HG03378 (cell line): ENCODE results near the gene GCDH.
"Not testable (repeated sequence)": the region's sequence is repeated elsewhere in the genome, so short reads cannot be mapped to it uniquely, and the experiment has no call there.

Experiments used
- ATAC-seq: cut with Tn5 transposase; IDR thresholded peaks from one replicate; pipeline ENCODE4 v1.9.1; 2021; ENCODE audit warnings: mild to moderate bottlenecking, moderate library complexity; ENCODE audit not compliant: unreplicated experiment

The GCDH gene

DNA sequence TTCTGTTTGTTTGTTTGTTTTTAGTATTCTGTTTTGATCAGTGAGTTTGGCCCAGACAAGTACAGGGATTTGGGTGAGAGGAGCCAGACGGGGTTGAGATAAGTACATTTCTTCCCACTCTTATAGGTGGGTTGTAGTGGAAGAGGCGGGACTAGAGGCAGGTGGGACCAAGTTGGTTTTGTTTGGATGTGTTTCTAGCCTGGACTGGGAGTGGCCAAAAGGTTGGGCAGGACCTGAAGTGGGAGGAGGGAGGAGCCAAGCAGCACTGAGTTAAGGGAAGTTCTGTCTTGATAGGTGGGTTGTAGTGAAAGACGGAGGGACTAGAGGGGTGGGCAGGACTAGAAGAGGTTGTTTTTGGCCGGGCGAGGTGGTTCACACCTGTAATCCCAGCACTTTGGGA is 18.7 kb upstream of the GCDH start:
- no peak for ATAC-seq

DNA sequence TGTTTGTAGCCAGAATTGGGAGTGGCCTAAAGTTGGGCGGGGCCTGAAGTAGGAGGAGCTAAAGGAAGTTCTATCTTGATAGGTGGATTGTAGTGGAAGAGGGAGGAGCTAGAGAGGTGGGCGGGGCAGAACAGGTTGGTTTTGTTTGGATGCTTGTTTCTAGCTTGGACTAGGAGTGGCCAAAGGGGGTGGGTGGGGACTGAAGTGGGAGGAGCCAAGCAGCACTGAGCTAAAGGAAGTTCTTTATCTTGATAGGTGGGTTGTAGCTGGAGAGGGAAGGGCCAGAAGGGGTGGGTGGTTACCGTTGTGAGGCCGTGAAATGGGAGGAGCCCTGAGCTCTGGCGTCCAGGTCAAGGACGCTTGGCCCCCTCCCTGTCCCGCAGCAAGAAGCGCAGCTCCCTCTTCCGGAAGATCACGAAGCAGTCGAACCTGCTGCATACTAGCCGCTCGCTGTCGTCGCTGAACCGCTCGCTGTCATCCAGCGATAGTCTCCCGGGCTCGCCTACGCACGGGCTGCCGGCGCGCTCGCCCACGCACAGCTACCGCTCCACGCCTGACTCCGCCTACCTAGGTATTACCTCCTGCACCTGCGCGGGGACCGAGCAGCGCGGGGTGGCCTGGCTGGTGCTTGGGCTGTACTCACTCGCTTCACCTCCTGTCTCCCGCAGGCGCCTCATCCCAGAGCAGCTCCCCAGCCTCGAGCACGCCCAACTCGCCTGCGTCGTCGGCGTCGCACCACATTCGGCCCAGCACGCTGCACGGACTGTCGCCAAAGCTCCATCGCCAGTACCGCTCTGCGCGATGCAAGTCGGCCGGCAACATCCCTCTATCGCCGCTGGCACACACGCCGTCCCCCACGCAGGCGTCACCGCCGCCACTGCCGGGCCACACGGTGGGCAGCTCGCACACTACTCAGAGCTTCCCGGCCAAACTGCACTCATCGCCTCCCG is 17.7 kb upstream of the GCDH start:
- no peak for ATAC-seq

DNA sequence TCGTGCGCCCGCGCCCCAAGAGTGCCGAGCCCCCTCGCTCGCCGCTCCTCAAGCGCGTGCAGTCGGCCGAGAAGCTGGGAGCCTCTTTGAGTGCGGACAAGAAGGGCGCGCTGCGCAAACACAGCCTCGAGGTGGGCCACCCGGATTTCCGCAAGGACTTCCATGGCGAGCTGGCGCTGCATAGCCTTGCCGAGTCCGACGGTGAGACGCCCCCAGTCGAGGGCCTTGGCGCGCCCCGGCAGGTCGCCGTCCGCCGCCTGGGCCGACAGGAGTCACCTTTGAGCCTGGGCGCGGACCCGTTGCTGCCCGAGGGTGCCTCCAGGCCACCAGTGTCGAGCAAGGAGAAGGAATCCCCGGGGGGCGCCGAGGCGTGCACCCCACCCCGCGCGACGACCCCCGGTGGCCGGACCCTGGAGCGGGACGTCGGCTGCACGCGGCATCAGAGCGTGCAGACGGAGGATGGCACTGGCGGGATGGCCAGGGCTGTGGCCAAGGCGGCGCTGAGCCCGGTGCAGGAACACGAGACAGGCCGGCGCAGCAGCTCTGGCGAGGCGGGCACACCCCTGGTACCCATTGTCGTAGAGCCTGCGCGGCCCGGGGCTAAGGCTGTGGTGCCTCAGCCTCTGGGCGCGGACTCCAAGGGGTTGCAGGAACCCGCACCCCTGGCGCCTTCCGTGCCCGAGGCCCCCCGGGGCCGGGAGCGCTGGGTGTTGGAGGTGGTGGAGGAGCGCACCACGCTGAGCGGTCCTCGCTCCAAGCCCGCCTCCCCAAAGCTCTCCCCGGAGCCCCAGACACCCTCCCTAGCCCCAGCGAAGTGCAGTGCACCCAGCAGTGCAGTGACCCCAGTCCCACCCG is 16.8 kb upstream of the GCDH start:
- no peak for ATAC-seq

DNA sequence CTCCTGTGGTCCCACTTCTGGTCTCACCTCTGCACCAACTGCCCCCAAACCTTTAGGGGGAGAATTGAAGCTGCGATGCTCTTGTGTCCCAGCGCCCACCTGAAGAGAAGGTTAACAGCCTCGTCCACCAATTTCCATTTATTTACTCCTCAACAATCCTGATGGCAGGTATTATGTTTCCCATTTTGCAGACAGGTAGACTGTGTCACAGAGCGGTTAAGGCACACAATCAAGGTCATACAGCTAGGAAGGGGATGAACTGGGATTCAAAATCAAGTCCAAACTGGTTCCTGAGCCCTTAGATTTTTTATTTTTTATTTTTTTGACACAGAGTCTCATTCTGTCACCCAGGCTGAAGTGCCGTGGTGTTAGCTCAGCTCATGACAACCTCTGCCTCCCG is 15.9 kb upstream of the GCDH start:
- no peak for ATAC-seq

DNA sequence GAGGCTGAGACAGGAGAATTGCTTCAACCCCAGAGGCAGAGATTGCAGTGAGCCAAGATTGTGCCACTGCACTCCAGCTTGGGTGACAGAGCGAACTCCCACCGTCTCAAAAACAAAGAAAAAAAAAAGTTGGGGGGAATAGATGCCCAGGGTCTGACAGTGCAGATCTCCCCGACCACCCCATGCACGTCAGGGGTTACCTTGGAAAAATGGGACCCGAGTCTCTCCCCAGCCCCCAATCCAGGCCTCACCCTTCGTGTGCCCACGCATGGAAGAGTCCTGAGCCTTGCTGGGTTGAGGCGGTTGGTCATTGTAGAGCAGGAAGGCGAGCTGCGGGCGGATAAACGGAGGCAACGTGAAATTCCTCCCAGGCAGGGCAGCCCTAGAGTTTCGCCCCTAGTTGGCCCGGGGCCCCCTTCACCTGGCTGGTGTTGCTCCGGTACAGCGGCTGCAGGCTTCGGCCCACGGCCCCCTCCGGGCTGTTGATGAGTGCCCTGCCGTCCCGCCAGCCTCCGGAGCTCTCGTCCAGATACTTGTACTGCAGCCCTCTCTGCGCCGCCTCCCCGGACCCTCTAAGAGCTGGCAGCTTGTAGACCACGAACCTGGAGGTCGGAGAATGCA is 10.3 kb upstream of the GCDH start:
- peak; percentile 5 for ATAC-seq

DNA sequence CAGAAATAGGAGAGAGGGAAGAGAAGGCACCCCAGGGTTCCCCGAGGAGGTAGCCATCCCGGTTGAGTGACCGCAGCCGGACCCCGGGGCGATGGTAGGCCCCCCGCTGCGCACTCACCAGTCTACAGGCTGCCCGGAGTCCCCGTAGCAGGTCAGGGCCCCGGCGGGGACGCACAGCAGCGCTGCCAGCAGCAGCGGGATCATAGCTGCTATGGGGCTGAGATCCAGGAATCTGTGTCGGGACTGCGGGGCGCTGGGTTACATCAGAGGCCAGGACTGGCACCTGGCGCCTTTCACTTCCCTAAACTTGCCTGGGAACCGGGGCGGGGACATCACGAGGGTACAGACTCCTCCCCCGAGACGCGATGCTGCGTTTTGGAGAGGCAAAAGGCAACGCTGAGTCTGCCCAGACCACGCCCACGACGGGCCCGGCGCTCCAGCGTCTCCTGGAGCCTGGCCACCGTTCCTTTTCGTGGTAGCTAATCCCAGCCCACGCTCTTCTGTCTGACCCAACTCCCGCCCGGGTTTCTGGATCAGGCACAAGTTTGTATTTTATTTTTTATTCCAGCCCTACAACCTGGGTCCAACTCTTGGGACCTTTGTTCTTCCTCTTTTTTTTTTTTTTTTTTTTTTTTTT is 9.7 kb upstream of the GCDH start, which contains the start of gene DNASE2:
DNASE2 (minus strand) TSS at position 278 of the 637 bp plus-strand sequence; CDS start at position 204, 74 bp downstream.
- ATAC-seq: peak; percentile 62

DNA sequence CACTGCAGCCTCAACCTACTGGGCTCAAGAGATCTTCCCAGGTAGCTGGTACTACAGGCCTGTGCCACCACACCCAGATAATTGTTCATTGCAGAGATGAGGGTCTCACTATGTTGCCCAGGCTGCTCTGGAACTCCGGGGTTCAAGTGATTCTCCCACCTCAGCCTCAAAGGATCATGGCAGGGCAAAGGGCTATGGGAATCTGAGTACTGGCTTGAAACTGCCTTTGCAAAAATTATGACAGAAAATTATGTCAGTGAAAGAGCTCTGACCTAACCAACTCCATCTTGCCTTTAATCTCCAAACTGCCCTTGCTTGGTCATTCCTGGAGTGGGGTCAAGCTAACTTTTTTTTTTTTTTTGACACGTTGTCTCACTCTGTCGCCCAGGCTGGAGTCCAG is 8.4 kb upstream of the GCDH start:
- ATAC-seq: no peak

DNA sequence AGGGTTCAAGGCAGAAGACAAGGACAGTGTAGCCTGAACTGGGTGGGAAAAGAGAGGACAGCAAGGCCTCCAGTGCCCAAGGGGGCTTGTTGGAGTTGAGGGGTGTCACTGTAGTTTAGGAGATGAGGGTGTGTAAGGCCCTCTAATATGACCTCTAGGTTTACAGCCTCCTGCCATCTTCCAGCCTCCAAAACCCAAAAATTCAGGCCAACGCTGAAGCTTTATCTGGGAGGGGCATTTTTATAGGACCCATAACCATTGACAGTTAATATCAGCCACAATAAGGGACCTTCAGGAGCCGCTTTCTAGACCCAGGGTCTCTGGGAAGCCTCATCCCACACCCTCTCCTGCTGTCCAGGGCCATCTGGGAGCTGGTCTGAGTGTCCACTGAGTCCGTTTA is 6.8 kb upstream of the GCDH start:
- no peak for ATAC-seq

DNA sequence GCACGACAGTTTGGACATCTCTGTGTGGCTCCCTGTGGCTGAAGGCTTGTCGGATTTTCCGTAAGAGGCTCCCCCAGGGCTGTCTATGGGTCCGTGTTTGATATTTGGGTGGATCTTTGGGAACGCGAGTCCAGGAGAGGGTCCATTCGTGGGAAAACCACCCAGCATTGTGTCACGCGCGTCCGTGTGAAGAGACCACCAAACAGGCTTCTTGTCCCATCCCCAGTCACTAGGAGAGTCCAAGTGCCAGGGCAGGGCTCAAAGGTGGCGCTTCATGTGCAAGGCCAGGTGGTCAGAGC is 6.4 kb upstream of the GCDH start:
- no peak for ATAC-seq

DNA sequence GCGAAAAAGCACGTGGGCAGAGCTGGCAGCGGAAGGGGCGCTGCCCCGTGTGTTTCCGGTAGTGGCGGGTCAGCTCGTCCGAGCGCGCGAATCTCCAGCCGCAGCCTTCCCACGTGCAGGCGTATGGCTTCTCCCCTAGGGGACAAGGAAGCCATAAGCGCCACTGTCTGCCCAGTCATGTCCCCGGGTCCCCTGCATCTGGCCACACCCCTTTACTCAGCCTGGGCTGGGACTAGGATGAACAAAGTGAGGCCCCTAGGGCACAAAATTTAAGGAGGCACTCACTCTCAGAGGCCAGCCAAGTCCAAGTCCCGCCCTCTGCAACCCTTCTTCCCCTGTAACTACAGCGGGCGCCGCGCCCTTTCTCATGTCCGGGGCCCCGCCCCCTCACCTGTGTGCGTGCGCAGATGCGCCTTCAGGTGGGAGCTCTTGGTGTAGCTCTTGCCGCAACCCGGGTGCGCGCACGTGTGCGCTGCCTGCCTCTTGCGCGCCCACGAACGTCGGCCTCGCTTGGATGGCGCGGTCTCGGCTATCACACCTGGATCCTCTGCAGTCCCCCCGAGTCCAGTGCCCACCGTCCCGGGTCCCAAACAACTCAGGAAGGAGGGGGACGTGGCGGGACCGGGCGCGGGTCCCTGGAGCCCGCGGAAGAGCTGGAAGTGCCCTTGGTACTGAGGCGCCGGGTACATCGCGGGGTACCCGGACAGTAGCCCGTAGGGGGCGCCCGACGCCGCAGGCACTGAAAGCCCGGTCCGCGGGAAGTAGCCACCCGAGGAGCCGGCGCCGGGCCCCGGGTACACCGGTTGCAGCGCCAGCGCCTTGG is 5.8 kb upstream of the GCDH start:
- ATAC-seq: no peak

DNA sequence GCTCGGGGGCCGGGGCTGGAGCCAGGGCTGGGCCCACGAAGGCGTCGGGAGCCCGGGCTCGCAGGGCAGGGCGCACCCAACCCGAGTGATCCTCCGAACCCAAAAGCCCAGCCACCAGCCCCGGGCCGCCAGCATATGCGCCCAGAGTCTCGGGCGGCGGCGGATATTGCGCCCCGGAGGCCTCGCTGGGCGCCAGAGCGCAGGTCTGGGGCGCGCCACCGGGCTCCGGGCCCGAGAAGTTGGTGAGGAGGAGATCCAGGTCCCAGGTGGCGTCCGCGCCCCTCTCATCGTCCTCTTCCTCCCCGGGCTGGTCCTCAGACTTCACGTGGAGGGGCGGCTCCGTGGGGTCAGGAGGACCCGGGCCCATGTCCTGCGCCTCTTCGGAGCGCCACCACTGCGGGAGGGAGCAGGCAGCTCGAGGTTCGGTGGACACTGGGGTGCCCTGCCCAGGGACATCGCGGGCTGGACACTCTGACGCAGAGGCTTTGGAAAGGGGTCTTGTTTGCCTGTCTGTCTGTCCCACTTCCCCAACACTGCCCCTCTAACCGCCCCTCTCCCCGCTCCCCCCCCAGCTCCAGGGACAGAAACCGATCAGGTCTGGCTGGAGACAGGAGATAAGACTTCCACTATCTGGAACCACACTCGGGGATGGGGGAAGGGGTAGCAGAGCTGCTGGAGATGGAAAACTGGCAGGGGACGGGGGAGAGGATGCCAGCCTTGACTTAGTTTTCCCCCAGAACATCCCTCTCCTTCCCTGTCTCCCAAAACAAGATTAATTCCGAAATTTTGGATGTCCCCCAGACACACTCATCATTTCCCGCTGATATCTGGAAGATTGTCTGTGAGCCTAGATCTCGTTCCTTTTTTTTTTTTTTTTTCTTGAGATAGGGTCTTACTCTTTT is 5.0 kb upstream of the GCDH start:
- ATAC-seq: no peak

DNA sequence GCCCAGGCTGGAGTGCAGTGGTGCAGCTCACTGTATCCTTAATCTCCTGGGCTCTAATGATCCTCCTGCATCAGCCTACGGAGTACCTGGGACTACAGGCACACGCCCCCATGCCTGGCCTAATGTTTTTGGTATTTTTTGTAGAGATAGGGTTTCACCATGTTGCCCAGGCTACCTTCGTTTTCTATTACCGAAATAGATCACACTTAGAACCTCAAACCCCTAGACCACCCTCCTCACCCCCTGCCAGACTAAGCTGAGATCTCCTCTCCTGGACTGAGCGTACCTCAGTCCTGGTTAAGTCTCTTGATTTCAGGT is 4.3 kb upstream of the GCDH start:
- ATAC-seq: no peak

DNA sequence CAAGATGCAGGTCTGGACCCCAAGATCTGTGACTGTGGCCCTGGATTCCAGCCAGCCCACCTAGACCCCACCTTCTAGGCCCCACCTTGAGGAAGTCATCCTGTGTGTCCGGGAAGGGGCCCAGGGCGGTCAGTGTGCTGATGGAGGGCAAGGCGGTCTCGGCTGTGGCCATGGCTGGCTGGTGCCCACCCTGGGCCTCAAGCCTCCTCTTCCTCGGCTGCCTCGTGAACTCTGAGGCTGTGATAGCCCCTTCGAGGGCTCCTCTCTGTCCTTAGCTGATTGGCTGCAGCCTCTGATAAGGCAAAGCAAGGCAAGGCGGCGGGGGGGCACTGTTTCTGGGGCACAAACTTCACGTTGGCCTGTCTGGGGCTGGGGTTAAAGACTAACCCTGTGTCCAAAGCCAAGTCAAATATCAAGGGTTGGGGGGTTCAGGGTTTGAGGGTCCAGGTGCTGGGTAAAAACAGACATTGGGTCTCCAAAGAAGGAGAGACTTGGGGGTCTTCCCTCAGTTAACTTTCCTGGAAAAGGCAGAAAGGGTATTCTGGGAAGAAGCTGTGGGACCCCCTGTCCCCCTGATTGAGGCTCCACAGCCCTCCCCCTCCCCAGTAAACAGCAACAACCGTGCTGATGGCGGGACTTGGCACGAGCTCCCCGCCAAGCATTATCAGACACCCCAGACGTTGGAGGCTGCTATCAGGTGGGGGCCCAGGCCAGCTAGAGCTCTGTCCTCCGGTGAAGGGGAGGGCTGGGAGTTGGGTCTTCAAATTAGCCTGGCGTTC is 3.8 kb upstream of the GCDH start, which contains the start of gene KLF1:
KLF1 (minus strand) TSS at position 233 of the 779 bp plus-strand sequence; CDS start at position 172, 61 bp downstream.
- ATAC-seq: no peak

DNA sequence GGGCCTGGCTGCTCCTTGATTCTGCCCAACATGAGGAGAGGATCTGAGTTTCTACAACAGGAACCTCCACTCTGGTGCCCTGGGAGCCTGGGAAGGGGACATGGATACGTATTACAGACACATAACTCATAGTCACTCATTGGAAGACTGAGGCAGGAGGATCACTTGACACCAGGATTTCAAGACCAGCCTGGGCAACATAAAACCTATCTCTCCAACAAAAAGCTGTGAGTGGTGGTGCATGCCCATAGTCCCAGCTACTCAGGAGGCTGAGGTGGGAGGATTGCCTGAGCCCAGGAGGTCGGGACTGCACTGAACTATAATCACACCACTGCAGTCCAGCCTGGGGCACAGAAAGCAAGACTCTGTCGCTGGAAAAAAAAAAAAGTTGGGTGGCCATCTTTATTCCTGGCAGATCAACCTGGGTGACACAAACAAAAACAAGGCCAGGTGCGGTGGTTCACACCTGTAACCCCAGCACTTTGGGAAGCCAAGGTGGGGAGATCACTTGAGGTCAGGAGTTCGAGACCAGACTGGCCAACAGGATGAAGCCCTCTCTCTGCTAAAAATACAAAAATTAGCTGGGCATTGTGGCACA is 2.9 kb upstream of the GCDH start:
- ATAC-seq: no peak

DNA sequence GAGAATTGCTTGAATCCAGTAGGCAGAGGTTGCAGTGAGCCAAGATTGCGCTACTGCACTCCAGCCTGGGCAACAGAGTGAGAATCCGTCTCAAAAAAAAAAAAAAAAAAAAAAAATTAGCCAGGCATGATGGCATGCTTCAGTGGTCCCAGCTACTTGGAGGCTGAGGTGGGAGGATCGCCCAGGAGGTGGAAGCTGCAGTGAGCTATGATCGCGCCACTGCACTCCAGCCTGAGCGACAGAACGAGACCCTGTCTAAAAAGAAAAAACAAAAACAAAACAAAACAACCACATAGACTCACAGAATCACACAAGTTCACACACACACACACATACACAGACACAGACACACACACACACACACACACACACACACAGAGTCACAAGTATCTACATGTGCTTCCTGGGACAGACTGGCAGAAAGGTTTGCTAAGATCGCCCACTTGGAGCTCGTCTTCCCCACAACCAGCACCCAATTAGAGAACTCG is 617 bp upstream of the GCDH start:
- not testable (repeated sequence) for ATAC-seq

DNA sequence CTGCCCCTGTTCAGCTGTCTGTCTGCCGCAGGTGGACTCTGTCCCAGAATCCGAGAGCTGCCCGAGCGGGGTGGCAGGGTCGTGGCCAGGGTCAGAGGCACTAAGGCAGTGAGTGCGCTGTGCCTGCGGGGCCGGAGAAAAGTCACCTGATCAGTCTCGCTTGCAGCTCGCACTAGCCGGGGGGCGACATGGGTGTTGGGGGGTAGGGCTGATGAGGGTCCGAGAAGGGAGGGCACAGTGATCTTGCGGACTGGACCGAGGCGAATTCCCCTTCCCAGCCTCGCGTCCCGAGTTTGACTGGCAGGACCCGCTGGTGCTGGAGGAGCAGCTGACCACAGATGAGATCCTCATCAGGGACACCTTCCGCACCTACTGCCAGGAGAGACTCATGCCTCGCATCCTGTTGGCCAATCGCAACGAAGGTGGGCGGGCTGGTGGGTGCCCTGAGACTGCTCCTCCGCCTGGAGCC is 627 bp downstream of the GCDH start:
- ATAC-seq: no peak

DNA sequence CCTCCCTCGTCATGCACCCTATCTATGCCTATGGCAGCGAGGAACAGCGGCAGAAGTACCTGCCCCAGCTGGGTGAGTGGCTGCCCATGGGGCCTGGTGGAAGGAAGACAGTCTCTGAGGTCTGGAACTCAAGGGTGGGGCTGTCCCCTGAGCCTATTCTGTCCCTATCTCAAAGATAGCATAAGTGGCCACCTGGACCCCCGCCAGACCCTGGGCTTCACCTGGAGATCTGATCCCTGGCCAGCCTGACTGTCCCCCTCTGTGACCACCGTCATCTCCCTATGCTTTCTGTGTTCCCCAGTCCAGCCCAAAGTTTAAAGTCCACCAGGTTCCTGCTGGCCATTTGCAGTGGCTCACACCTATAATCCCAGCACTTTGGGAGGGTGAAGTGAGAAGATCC is 2.6 kb downstream of the GCDH start:
- ATAC-seq: no peak

DNA sequence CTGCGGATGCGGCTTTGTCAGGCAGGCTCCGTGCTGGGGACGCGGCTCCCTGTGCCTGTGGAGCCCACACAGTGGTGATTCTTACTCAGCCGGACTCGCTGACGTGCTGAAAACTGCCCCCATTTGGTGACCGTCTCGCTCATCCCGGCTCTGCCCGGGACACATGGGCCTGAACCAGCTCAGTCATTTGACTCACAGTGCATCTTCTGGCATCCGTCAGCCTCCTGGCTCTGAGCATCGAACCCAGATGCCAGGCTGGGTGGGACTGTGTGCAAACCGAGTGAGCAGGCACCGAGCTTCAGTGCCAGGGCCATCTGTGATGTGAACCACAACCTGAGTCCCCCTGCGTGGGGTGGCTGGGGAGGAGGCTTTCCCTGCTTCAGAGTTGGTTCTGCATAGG is 5.5 kb downstream of the GCDH start:
- no peak for ATAC-seq
